ENCODE measurements around the gene SLC6A11. TPM values are rescaled to one million over a fixed set of nuclear protein-coding genes. Genes with fewer than 3 reads are reported as not detected.

Gene SLC6A11
- polyA plus RNA-seq, result under 1 TPM in 1 of 4 donors, not detected in 3; 0.04 TPM
- long read RNA-seq, donor 1, result 0 reads
- long read RNA-seq, donor 2, result 0 reads
- long read RNA-seq, donor 3, result 0 reads
- long read RNA-seq, donor 4, result 0 reads
- long read RNA-seq, donor 5, result 0 reads
- long read RNA-seq, donor 6, result 0 reads
- long read RNA-seq, donor 7, result 0 reads
- long read RNA-seq, donor 8, result 0 reads
- long read RNA-seq, donor 9, result 0 reads
- long read RNA-seq, donor 10, result 0 reads

DNA sequence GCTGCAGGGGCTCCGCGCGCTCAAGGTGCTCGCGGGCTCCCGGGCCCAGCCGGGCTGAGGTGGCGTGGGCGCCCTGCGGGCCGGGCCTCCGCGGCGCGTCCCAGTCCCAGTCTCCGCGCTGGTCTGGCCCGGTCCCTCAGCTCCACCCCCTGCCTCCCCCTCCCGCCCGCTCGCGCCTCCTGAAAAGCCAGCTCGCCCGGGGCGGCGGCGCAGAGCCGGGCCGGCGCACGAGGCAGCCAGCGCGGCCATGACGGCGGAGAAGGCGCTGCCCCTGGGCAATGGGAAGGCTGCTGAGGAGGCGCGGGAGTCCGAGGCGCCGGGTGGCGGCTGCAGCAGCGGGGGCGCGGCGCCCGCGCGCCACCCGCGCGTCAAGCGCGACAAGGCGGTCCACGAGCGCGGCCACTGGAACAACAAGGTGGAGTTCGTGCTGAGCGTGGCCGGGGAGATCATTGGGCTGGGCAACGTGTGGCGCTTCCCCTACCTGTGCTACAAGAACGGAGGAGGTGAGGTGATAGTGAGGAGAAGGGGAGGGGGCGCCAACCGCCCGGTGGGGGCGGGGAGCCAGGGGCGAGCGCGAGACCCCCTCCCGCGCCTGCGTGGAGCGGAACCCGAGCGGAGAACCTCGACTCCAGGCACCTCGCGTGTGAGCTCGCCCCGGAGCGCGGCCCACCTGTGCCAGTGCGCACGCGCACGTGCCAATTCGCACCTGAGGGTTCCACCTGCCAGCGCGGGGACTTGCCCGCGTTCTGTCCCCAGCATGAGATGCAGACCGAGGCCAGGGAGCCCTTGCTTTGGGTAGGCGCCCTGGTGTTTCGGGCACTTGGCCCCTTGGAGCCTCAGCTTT, at the start of gene SLC6A11:
Gene SLC6A11, plus strand, starts transcription at position 210 of the 844 bp plus-strand sequence. Its CDS starts 38 bp downstream, at position 248.
- DNase-seq (peak in 1 of 2 donors; percentile 1), FAIRE-seq (no peak)
- H3K4me3 ChIP-seq (ENCODE audit: low read depth in 1 of 3, low read length in 3 of 3), result no peak within 1 kb of the TSS
- H3K36me3 ChIP-seq (ENCODE audit: control insufficient read depth in 3 of 3, insufficient read depth in 2 of 3, low read depth in 1 of 3, low read length in 3 of 3), result no peaks in the 10 kb centered on the region
- no peaks in the 10 kb centered on the region for H3K9me3 ChIP-seq (ENCODE audit: control insufficient read depth in 2 of 2, insufficient read depth in 1 of 2, low read depth in 1 of 2, low read length in 1 of 2)
- H3K4me1 ChIP-seq (ENCODE audit: control insufficient read depth in 3 of 3, insufficient read depth in 2 of 3, low read depth in 1 of 3, low read length in 2 of 3), result no peaks in the 10 kb centered on the region
- no peak within 1 kb of the TSS for H3K27ac ChIP-seq (ENCODE audit: low read depth in 1 of 3, low read length in 2 of 3)
- peaks cover 0 to 27% (median 8%) of the 10 kb centered on the region in 3 donors for H3K27me3 ChIP-seq (ENCODE audit: control insufficient read depth in 3 of 3, insufficient read depth in 3 of 3, low read length in 3 of 3)
- 8 to 23% (median 21%) methylated on average over 58 to 96 of the region's 96 CpGs for WGBS, 3 donors

DNA sequence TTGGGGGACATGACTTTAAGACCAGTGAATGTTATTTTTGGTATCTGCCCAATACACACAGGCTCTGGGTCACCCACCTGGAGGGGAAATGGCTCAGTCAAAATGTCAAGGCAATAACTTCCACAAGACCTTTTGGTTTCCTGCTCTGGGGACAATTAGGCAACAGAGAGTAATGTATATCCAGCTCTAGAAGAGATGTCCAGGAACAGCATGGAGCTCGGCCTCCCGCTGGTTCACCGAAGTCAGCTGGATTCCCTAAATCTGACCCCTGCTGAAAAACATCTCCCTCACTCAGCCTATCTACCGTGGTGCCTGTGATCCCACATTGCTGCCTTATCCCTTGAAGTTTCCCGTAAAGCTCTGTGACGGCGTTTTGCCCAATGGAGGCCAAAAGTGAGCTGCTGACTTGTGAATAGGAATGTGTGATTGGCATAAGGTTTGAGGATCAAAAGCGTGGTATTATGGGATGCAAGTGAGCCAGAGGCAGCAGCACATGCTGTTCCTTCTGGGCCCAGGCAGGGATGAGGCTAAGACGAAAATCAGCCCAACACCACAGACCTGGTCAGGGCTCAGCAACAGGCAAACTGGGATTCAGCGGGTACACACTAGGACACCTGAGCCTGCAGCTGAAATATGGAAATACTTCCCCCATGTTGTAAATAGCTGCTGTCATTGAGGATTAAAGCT, 47.2 kb upstream of the SLC6A11 start:
- Histone ChIP-seq H3K4me3 (ENCODE audit: low read depth in 1 of 3, low read length in 3 of 3) (no peak overlapping the region), H3K4me1 (ENCODE audit: control insufficient read depth in 3 of 3, insufficient read depth in 2 of 3, low read depth in 1 of 3, low read length in 2 of 3) (no peaks in the 10 kb centered on the region), H3K36me3 (ENCODE audit: control insufficient read depth in 3 of 3, insufficient read depth in 2 of 3, low read depth in 1 of 3, low read length in 3 of 3) (no peaks in the 10 kb centered on the region), H3K9me3 (ENCODE audit: control insufficient read depth in 2 of 2, insufficient read depth in 1 of 2, low read depth in 1 of 2, low read length in 1 of 2) (no peaks in the 10 kb centered on the region), H3K27ac (ENCODE audit: low read depth in 1 of 3, low read length in 2 of 3) (no peak overlapping the region), H3K27me3 (ENCODE audit: control insufficient read depth in 3 of 3, insufficient read depth in 3 of 3, low read length in 3 of 3) (peaks cover 0 to 4% (median 0%) of the 10 kb centered on the region in 3 donors)
- WGBS, 3 donors, result 71 to 80% (median 76%) methylated on average over 10 of the region's 10 CpGs
- FAIRE-seq (no peak), DNase-seq (no peak)

DNA sequence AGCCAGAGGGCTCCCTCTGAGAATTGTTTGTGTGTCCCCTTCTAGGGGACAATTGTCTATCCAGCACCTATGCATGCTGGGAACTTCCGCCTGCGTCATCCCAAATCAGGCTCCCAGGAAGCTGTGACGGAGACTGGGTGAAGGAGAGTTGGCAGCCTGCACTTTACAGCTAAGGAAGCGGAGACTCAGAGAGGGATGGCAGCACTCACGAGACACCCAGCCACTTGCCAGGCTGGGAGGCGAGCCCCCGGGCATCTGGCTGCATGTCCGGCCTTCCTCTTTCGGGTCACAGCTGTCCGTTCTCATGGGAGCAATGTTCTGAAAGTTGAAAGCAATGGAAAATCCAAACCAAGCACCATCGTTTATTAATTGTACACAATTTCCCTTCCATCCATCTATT, 45.5 kb upstream of the SLC6A11 start:
- Histone ChIP-seq H3K9me3 (ENCODE audit: control insufficient read depth in 2 of 2, insufficient read depth in 1 of 2, low read depth in 1 of 2, low read length in 1 of 2) (no peaks in the 10 kb centered on the region), H3K27me3 (ENCODE audit: control insufficient read depth in 3 of 3, insufficient read depth in 3 of 3, low read length in 3 of 3) (no peaks in the 10 kb centered on the region), H3K4me3 (ENCODE audit: low read depth in 1 of 3, low read length in 3 of 3) (no peak overlapping the region), H3K36me3 (ENCODE audit: control insufficient read depth in 3 of 3, insufficient read depth in 2 of 3, low read depth in 1 of 3, low read length in 3 of 3) (no peaks in the 10 kb centered on the region), H3K27ac (ENCODE audit: low read depth in 1 of 3, low read length in 2 of 3) (no peak overlapping the region), H3K4me1 (ENCODE audit: control insufficient read depth in 3 of 3, insufficient read depth in 2 of 3, low read depth in 1 of 3, low read length in 2 of 3) (no peaks in the 10 kb centered on the region)
- no peak for DNase-seq
- 65 to 80% (median 76%) methylated on average over 11 of the region's 11 CpGs for WGBS, 3 donors
- FAIRE-seq, result no peak

DNA sequence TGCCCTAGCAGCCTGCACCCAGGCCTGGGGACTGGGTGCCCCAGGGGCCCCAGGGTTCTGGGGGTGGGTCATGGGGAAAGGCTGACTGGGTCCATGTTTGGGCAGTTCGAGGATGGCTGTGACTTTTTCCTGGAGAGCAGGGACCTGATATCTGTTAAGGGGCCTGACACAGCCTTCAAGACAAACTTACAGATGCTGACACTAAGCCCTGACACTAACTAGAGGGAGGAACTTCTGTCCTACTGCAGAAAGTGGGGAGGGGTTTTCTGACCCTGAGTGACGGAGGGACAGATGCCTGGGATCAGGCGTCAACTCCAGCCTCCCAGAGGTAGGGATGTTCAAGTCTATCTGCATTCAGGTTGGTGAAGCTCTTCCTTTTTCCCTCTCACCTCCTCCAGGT, 45.0 kb upstream of the SLC6A11 start:
- WGBS, 3 donors, result 30 to 48% (median 46%) methylated on average over 3 of the region's 3 CpGs

DNA sequence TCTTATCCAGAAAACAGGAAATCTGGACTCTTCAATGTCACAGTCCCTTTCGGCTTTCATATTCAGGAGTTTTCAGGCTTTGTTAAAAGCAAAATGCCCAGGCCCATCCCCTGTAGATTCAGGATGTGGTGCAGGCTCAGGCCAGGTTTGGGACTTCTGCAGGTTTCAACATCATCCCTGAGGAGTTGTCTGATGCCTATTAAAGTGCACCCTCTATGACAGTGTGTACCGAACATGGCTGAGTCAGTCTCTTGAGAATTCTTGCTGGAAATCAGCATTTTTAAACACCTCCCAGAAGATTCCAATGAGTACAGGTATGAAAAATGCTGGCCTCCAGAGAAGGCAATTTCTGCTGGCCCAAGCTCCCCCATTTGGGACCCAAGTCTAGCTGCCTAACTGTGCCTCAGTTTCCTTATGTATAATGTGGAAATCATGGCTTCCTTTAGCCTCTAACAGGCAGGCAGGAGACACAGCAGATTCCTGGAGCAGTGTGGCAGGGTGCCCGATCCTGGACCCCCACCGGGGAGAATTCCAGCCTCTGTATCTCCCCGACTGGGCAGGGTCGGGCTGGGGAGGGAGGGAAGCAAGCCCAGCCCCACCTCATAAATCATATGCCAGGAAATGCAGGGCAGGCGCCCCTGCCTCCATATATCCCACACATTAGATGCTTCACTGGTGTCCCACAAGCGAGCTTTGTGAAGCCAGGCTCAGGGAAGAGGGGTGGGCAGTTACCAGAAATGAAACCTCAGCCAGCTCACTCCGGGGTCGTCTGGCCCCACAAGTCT, 44.4 kb upstream of the SLC6A11 start:
- H3K4me1 ChIP-seq (ENCODE audit: control insufficient read depth in 3 of 3, insufficient read depth in 2 of 3, low read depth in 1 of 3, low read length in 2 of 3), result no peaks in the 10 kb centered on the region
- no peak for DNase-seq
- 51 to 58% (median 54%) methylated on average over 9 to 10 of the region's 10 CpGs for WGBS, 3 donors
- no peaks in the 10 kb centered on the region for H3K27me3 ChIP-seq (ENCODE audit: control insufficient read depth in 3 of 3, insufficient read depth in 3 of 3, low read length in 3 of 3)
- no peaks in the 10 kb centered on the region for H3K36me3 ChIP-seq (ENCODE audit: control insufficient read depth in 3 of 3, insufficient read depth in 2 of 3, low read depth in 1 of 3, low read length in 3 of 3)
- no peaks in the 10 kb centered on the region for H3K9me3 ChIP-seq (ENCODE audit: control insufficient read depth in 2 of 2, insufficient read depth in 1 of 2, low read depth in 1 of 2, low read length in 1 of 2)
- no peak overlapping the region for H3K27ac ChIP-seq (ENCODE audit: low read depth in 1 of 3, low read length in 2 of 3)
- H3K4me3 ChIP-seq (ENCODE audit: low read depth in 1 of 3, low read length in 3 of 3), result no peak overlapping the region
- no peak for FAIRE-seq

More for the DNA sequence above, 45.0 kb upstream of the SLC6A11 start:
- Histone ChIP-seq H3K9me3 (ENCODE audit: control insufficient read depth in 2 of 2, insufficient read depth in 1 of 2, low read depth in 1 of 2, low read length in 1 of 2) (no peaks in the 10 kb centered on the region), H3K27me3 (ENCODE audit: control insufficient read depth in 3 of 3, insufficient read depth in 3 of 3, low read length in 3 of 3) (no peaks in the 10 kb centered on the region), H3K36me3 (ENCODE audit: control insufficient read depth in 3 of 3, insufficient read depth in 2 of 3, low read depth in 1 of 3, low read length in 3 of 3) (no peaks in the 10 kb centered on the region), H3K4me3 (ENCODE audit: low read depth in 1 of 3, low read length in 3 of 3) (no peak overlapping the region), H3K27ac (ENCODE audit: low read depth in 1 of 3, low read length in 2 of 3) (no peak overlapping the region), H3K4me1 (ENCODE audit: control insufficient read depth in 3 of 3, insufficient read depth in 2 of 3, low read depth in 1 of 3, low read length in 2 of 3) (no peaks in the 10 kb centered on the region)
- FAIRE-seq, result no peak
- DNase-seq, result no peak

DNA sequence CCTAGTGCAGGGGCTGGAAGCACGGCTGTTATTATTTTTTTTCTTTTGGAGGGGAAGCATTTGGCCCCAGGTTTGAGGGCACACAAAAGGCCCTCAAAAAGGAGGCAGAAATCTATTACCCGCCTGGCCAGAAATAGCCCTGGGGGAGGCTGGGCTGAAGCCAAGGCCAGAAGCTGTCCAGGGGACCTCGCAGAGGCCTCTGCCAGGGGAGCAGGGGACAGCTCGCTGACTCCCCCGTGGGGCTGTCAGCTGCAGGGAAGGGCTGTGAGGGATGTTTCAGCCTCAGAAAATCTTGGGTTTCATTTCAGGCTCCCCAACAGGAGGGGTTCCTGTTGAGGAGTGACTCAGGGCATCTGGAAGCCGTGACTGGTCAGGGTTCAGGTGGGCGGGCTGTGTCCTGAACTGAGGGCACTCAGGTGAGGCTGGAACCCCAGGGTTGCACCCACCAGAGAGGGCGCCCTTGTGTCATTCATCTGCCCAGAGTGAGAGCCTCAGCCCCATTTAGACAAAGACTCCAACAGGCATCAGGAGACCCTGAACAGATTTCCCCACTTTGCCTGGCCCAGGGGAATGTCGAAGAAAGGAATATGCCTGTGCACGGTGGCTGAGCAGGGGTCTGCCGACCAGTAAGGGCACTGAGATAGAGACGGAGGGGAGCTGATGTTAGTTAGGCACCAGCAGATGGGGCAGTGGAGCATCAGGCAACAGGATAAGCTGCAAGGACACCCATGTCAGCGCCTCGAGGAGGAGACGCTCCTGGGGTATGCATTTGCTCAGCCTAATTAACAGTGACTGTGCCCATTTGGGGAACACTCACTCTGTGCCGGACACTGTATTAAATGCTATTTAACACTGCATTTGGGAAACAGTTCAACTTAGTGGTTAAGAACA, 43.5 kb upstream of the SLC6A11 start:
- DNase-seq (no peak), FAIRE-seq (no peak)
- no peak overlapping the region for H3K4me3 ChIP-seq (ENCODE audit: low read depth in 1 of 3, low read length in 3 of 3)
- H3K36me3 ChIP-seq (ENCODE audit: control insufficient read depth in 3 of 3, insufficient read depth in 2 of 3, low read depth in 1 of 3, low read length in 3 of 3), result no peaks in the 10 kb centered on the region
- no peak overlapping the region for H3K27ac ChIP-seq (ENCODE audit: low read depth in 1 of 3, low read length in 2 of 3)
- H3K9me3 ChIP-seq (ENCODE audit: control insufficient read depth in 2 of 2, insufficient read depth in 1 of 2, low read depth in 1 of 2, low read length in 1 of 2), result no peaks in the 10 kb centered on the region
- WGBS, 3 donors, result 43 to 46% (median 43%) methylated on average over 16 of the region's 16 CpGs
- H3K27me3 ChIP-seq (ENCODE audit: control insufficient read depth in 3 of 3, insufficient read depth in 3 of 3, low read length in 3 of 3), result no peaks in the 10 kb centered on the region
- no peaks in the 10 kb centered on the region for H3K4me1 ChIP-seq (ENCODE audit: control insufficient read depth in 3 of 3, insufficient read depth in 2 of 3, low read depth in 1 of 3, low read length in 2 of 3)

DNA sequence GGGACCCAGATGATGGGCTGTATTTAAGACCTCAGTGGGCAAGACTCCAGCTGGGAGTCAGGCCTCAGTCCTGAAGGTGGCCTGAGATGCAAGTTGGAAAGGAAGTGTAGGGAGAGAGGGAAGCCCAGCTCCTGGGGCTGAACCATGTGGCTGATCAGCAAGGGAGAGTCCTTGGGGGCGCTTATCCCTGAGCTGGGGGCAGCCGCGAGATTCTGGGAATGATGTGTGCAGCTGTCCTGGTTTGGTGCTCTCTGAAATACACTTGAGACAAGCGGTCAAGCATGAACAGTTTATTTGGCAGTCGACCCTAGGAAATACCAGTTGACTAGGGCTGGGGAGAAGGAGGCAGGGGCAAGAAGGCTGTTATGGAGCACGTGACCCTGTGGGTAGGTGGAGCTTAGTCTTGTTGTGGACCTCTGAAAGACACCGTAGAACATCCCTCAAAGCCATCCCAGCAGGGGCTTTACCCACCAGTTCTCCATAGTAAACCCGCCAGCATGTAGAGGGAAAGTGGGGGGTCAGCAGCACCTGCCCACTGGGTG, 41.8 kb upstream of the SLC6A11 start:
- Histone ChIP-seq H3K4me1 (ENCODE audit: control insufficient read depth in 3 of 3, insufficient read depth in 2 of 3, low read depth in 1 of 3, low read length in 2 of 3) (no peaks in the 10 kb centered on the region), H3K9me3 (ENCODE audit: control insufficient read depth in 2 of 2, insufficient read depth in 1 of 2, low read depth in 1 of 2, low read length in 1 of 2) (no peaks in the 10 kb centered on the region), H3K36me3 (ENCODE audit: control insufficient read depth in 3 of 3, insufficient read depth in 2 of 3, low read depth in 1 of 3, low read length in 3 of 3) (no peaks in the 10 kb centered on the region), H3K4me3 (ENCODE audit: low read depth in 1 of 3, low read length in 3 of 3) (no peak overlapping the region), H3K27ac (ENCODE audit: low read depth in 1 of 3, low read length in 2 of 3) (no peak overlapping the region), H3K27me3 (ENCODE audit: control insufficient read depth in 3 of 3, insufficient read depth in 3 of 3, low read length in 3 of 3) (peaks cover 0 to 2% (median 0%) of the 10 kb centered on the region in 3 donors)
- DNase-seq (no peak), FAIRE-seq (no peak)
- 74 to 79% (median 77%) methylated on average over 8 of the region's 8 CpGs for WGBS, 3 donors

All from small intestine (tissue), 16 donors.